Measurements from ENCODE around the gene DHRS9.

The DHRS9 gene

GRCh38 chr2:169066897-169067296 lies 2.5 kb upstream of the DHRS9 start:
- no peak for DNase-seq

GRCh38 chr2:169069833-169070232 lies 470 bp downstream of the DHRS9 start:
- DNase-seq, result no peak

- DNase-seq, result no peak
Observed at GRCh38 chr2:169071455-169071854, 2.1 kb downstream of the DHRS9 start.

- DNase-seq, result peak; percentile 89
Observed at GRCh38 chr2:169072163-169072925, 3.0 kb downstream of the DHRS9 start.

- no peak for DNase-seq
Observed at GRCh38 chr2:169073211-169073962, 4.0 kb downstream of the DHRS9 start.

GRCh38 chr2:169073963-169074751 lies 4.8 kb downstream of the DHRS9 start:
- DNase-seq, result no peak

GRCh38 chr2:169077674-169078240 lies 8.4 kb downstream of the DHRS9 start:
- DNase-seq, result no peak

GRCh38 chr2:169080250-169081069 lies 11.1 kb downstream of the DHRS9 start:
- peak; percentile 46 for DNase-seq

- DNase-seq, result no peak
Observed at GRCh38 chr2:169081551-169081950, 12.2 kb downstream of the DHRS9 start.

GRCh38 chr2:169082995-169083394 lies 13.6 kb downstream of the DHRS9 start:
- DNase-seq, result peak; percentile 32

GRCh38 chr2:169086893-169087467 lies 17.6 kb downstream of the DHRS9 start:
- DNase-seq, result no peak

- DNase-seq, result no peak
Observed at GRCh38 chr2:169087757-169088379, 18.5 kb downstream of the DHRS9 start.

GRCh38 chr2:169089182-169089581 lies 19.8 kb downstream of the DHRS9 start:
- no peak for DNase-seq

GRCh38 chr2:169090133-169090820 lies 20.9 kb downstream of the DHRS9 start:
- DNase-seq, result peak; percentile 76

GRCh38 chr2:169091256-169091655 lies 21.9 kb downstream of the DHRS9 start:
- no peak for DNase-seq

- no peak for DNase-seq
Observed at GRCh38 chr2:169091761-169092519, 22.6 kb downstream of the DHRS9 start.

GRCh38 chr2:169093535-169093934 lies 24.2 kb downstream of the DHRS9 start:
- DNase-seq, result no peak

- no peak for DNase-seq
Observed at GRCh38 chr2:169094676-169095075, 25.3 kb downstream of the DHRS9 start.

- peak; percentile 61 for DNase-seq
Observed at GRCh38 chr2:169095621-169096105, 26.3 kb downstream of the DHRS9 start.

- no peak for DNase-seq
Observed at GRCh38 chr2:169104848-169105247, 35.5 kb downstream of the DHRS9 start.

All from GF-D8 (cell line).